ENCODE results near the gene CDKAL1.

GRCh38 chr6:21238208-21238607 lies 704.0 kb downstream of the CDKAL1 start:
- TF ChIP-seq CTCF (IDR thresholded peaks at IDR 0.05) = no peak
- TF ChIP-seq E2F6 (IDR thresholded peaks at IDR 0.05; ENCODE audit: borderline replicate concordance, low read depth) = no peak
- TF ChIP-seq HDAC2 (IDR thresholded peaks at IDR 0.05) = no peak
